Parathyroid adenoma (tissue), 2 donors: ENCODE data around the gene TRAPPC6A.

ENCODE experiments used
- H2AFZ ChIP-seq: fragments of 300-600 bp; sonication (generic); one replicate; pipeline ENCODE4 v1.7.0; 2017; ENCODE audit warnings: antibody characterized with exemption, mild to moderate bottlenecking
- H3K27ac ChIP-seq: fragments of 300-600 bp; sonication (generic); one replicate; pipeline ENCODE4 v1.7.0; 2017
- H3K27me3 ChIP-seq: fragments of 300-600 bp; sonication (generic); one replicate; pipeline ENCODE4 v1.7.0; 2017; ENCODE audit warnings: low read length; ENCODE audit not compliant: control insufficient read depth, insufficient read depth
- H3K36me3 ChIP-seq: fragments of 300-600 bp; sonication (generic); one replicate; pipeline ENCODE4 v1.7.0; 2017; ENCODE audit warnings: low read length; ENCODE audit not compliant: control insufficient read depth, insufficient read depth
- H3K4me1 ChIP-seq: fragments of 300-600 bp; sonication (generic); one replicate; pipeline ENCODE4 v1.7.0; 2017; ENCODE audit warnings: control low read depth
- H3K4me2 ChIP-seq: fragments of 300-600 bp; sonication (generic); one replicate; pipeline ENCODE4 v1.7.0; 2017; ENCODE audit warnings: low read length
- H3K4me3 ChIP-seq: fragments of 300-600 bp; sonication (generic); one replicate; pipeline ENCODE4 v1.7.0; 2017; ENCODE audit warnings: low read depth, low read length
- H3K79me2 ChIP-seq: fragments of 300-600 bp; sonication (generic); one replicate; pipeline ENCODE4 v1.7.0; 2017; ENCODE audit warnings: control low read depth
- H3K9ac ChIP-seq: fragments of 300-600 bp; sonication (generic); one replicate; pipeline ENCODE4 v1.7.0; 2017; ENCODE audit warnings: mild to moderate bottlenecking
- H3K9me3 ChIP-seq: fragments of 300-600 bp; sonication (generic); one replicate; pipeline ENCODE4 v1.7.0; 2017; ENCODE audit warnings: low read length; ENCODE audit not compliant: control insufficient read depth
- CTCF ChIP-seq: fragments of 300-600 bp; sonication (generic); IDR thresholded peaks from one replicate; pipeline ENCODE4 v1.7.0; 2017; ENCODE audit warnings: antibody characterized with exemption, mild to moderate bottlenecking
- donor health status: primary hyperparathyroidism.

Gene TRAPPC6A

GRCh38 chr19:45150180-45150579 is 27.9 kb downstream of the TRAPPC6A start:
- no peaks in the 10 kb centered on the region for H3K79me2 ChIP-seq
- H3K36me3 ChIP-seq, result no peaks in the 10 kb centered on the region
- no peak overlapping the region for H3K27ac ChIP-seq
- no peak overlapping the region for H3K4me3 ChIP-seq
- no peaks in the 10 kb centered on the region for H3K9me3 ChIP-seq
- no peak overlapping the region for H2AFZ ChIP-seq
- no peak for TF ChIP-seq CTCF
- no peak overlapping the region for H3K9ac ChIP-seq
- no peak overlapping the region for H3K4me2 ChIP-seq
- no peaks in the 10 kb centered on the region for H3K27me3 ChIP-seq
- peaks cover 4% of the 10 kb centered on the region for H3K4me1 ChIP-seq

- Histone ChIP-seq H3K9me3 (no peaks in the 10 kb centered on the region), H3K4me2 (no peak overlapping the region), H3K79me2 (peaks cover under 1% of the 10 kb centered on the region), H3K4me1 (peaks cover 4% of the 10 kb centered on the region), H3K36me3 (no peaks in the 10 kb centered on the region), H3K27ac (no peak overlapping the region), H3K4me3 (no peak overlapping the region), H2AFZ (no peak overlapping the region), H3K9ac (no peak overlapping the region), H3K27me3 (no peaks in the 10 kb centered on the region)
- no peak for TF ChIP-seq CTCF
Measured at GRCh38 chr19:45149129-45149528, 28.9 kb downstream of the TRAPPC6A start.

GRCh38 chr19:45147835-45148676 is 30.0 kb downstream of the TRAPPC6A start:
- Histone ChIP-seq H3K36me3 (no peaks in the 10 kb centered on the region), H3K4me3 (no peak overlapping the region), H3K4me2 (no peak overlapping the region), H3K79me2 (peaks cover 7% of the 10 kb centered on the region), H3K27ac (no peak overlapping the region), H3K4me1 (peaks cover 4% of the 10 kb centered on the region), H2AFZ (no peak overlapping the region), H3K9me3 (no peaks in the 10 kb centered on the region), H3K9ac (no peak overlapping the region), H3K27me3 (no peaks in the 10 kb centered on the region)
- no peak for TF ChIP-seq CTCF

GRCh38 chr19:45146741-45147205 is 31.3 kb downstream of the TRAPPC6A start:
- Histone ChIP-seq H3K27me3 (no peaks in the 10 kb centered on the region), H3K4me3 (no peak overlapping the region), H3K27ac (no peak overlapping the region), H3K9me3 (no peaks in the 10 kb centered on the region), H3K36me3 (no peaks in the 10 kb centered on the region), H3K4me1 (no peaks in the 10 kb centered on the region), H3K4me2 (no peak overlapping the region), H2AFZ (no peak overlapping the region), H3K79me2 (peaks cover 18% of the 10 kb centered on the region), H3K9ac (no peak overlapping the region)
- no peak for TF ChIP-seq CTCF

- Histone ChIP-seq H3K4me2 (no peak overlapping the region), H3K4me3 (no peak overlapping the region), H3K27ac (no peak overlapping the region), H2AFZ (no peak overlapping the region), H3K9me3 (no peaks in the 10 kb centered on the region), H3K4me1 (no peaks in the 10 kb centered on the region), H3K36me3 (no peaks in the 10 kb centered on the region), H3K9ac (no peak overlapping the region), H3K27me3 (no peaks in the 10 kb centered on the region), H3K79me2 (peaks cover 22% of the 10 kb centered on the region)
- TF ChIP-seq CTCF, result no peak
Measured at GRCh38 chr19:45146251-45146650, 31.8 kb downstream of the TRAPPC6A start.
